Spleen (tissue), 11 donors: ENCODE data around the gene COL25A1. TPM values are rescaled to one million over a fixed set of nuclear protein-coding genes. Genes with fewer than 3 reads are reported as not detected.

Experiments
- DNase-seq: peaks from one replicate; pipeline ENCODE4 v3.0.0-alpha.2; 2020
- H3K27ac ChIP-seq, 8 donors: fragments of 200-600 bp; sonication (generic) in 7 of 8; 1 replicate in 4 of 8; 2 replicates in 4 of 8; pipeline versions ENCODE4 v1.5.0 to v1.8.0; 2016 to 2021; ENCODE audit warnings: inconsistent platforms in 4 of 8, mild to moderate bottlenecking in 4 of 8, moderate library complexity in 1 of 8
- H3K27me3 ChIP-seq, 7 donors: fragments of 200-600 bp; sonication (generic) in 6 of 7; replicated peaks in 1 of 7; 1 replicate in 4 of 7; 2 replicates in 3 of 7; pipeline versions ENCODE4 v1.5.0 to v1.8.0; 2016 to 2021; ENCODE audit warnings: inconsistent platforms in 3 of 7, mild to moderate bottlenecking in 1 of 7
- H3K36me3 ChIP-seq, 6 donors: fragments of 200-600 bp; sonication (generic) in 5 of 6; 1 replicate in 4 of 6; 2 replicates in 2 of 6; pipeline versions ENCODE4 v1.5.0 to v1.8.0; 2016 to 2021; ENCODE audit warnings: inconsistent platforms in 2 of 6
- H3K4me1 ChIP-seq, 6 donors: fragments of 200-600 bp; sonication (generic) in 5 of 6; 1 replicate in 3 of 6; 2 replicates in 3 of 6; pipeline versions ENCODE4 v1.5.0 to v1.8.0; 2016 to 2021; ENCODE audit warnings: inconsistent platforms in 3 of 6
- H3K4me3 ChIP-seq, 8 donors: fragments of 200-600 bp; sonication (generic) in 7 of 8; 1 replicate in 4 of 8; 2 replicates in 4 of 8; pipeline versions ENCODE4 v1.5.0 to v1.8.0; 2016 to 2021; ENCODE audit warnings: inconsistent platforms in 4 of 8, mild to moderate bottlenecking in 4 of 8, moderate library complexity in 2 of 8
- H3K9me3 ChIP-seq, 8 donors: fragments of 200-600 bp; sonication (generic) in 7 of 8; 1 replicate in 4 of 8; 2 replicates in 4 of 8; pipeline versions ENCODE4 v1.5.0 to v1.8.0; 2016 to 2021; ENCODE audit warnings: inconsistent platforms in 4 of 8
- POLR2A ChIP-seq, 3 donors: fragments of 450-650 bp; IDR thresholded peaks; one replicate each; pipeline ENCODE4 v1.5.1; 2017; ENCODE audit warnings: antibody characterized with exemption in 3 of 3, mild to moderate bottlenecking in 1 of 3
- POLR2AphosphoS5 ChIP-seq, 3 donors: sonication (generic); formaldehyde crosslinking; IDR thresholded peaks; one replicate each; pipeline ENCODE4 v1.5.1; 2017; ENCODE audit warnings: antibody characterized with exemption in 3 of 3
- WGBS, 5 donors: extraction: QIAGEN DNeasy Blood & Tissue Kit in 3 of 5; methylation state at CpG; one replicate each; pipeline versions ENCODE4 v1.1.5 to v1.1.7; 2013 to 2018; 5-methylcytosine and 5-hydroxymethylcytosine counted together
- intact Hi-C: fragments of 100-400 bp; cut with DNase I; formaldehyde crosslinking; loops from one replicate; pipeline ENCODE4 v1.15.0; 2023; ENCODE audit warnings: low total_unique reads
- polyA plus RNA-seq, 3 donors: library from polyadenylated mRNA; stranded (reverse); fragments of 200-250 nt; gene quantifications; one replicate each; pipeline ENCODE4 v1.2.1, GENCODE V29; 2013
- total RNA-seq, 7 donors: library from RNA; depleted of rRNA in 3 of 7; stranded (reverse); fragments of >200 nt in 3 of 7; fragmentation: NEBNext Ultra II Directional in 4 of 7; extraction: Animal tissue kit (Norgen Biotek cat#: 25700) in 4 of 7; gene quantifications; one replicate each; pipeline versions ENCODE4 v1.1.0 to v1.2.1, GENCODE V29; 2016 to 2021
- TF ChIP-seq, protein P1 (sequence below), 11 experiments: fragments of 200-600 bp in 7 of 11; fragments of 450-650 bp in 4 of 11; sonication (generic) in 4 of 11; IDR thresholded peaks in 8 of 11; conservative IDR thresholded peaks in 3 of 11; 1 replicate in 7 of 11; 2 replicates in 4 of 11; pipeline versions ENCODE4 v1.4.0 to v1.8.0; 2016 to 2021; ENCODE audit warnings: antibody characterized with exemption in 11 of 11, inconsistent platforms in 4 of 11, mild to moderate bottlenecking in 1 of 11
- donor health status: healthy with polysubstance abuse.
- donor health status: DM: no; HTN: no; CAD: no; lungs with moderate emphysema.
- donor health status: DM: no; HTN: no; CAD: no.
- donor health status: Bipolar disorder and iron deficiency.
- donor health status: healthy.
- donor health status: DM: no; HTN: no; CAD: no.
- donor health status: DM: yes; HTN: yes; CAD: no.

COL25A1 gene
- total and polyA plus RNA-seq, 10 donors = 0.06 to 1.9 (median 0.57) TPM; not detected in 1

- WGBS, 5 donors = 80 to 89% (median 83%) methylated on average over 2 of the region's 2 CpGs
- no peak overlapping the region for H3K27ac ChIP-seq
- TF ChIP-seq POLR2A (IDR thresholded peaks at IDR 0.05) (no peak), POLR2AphosphoS5 (IDR thresholded peaks at IDR 0.05) (no peak)
- TF ChIP-seq, protein P1, sequence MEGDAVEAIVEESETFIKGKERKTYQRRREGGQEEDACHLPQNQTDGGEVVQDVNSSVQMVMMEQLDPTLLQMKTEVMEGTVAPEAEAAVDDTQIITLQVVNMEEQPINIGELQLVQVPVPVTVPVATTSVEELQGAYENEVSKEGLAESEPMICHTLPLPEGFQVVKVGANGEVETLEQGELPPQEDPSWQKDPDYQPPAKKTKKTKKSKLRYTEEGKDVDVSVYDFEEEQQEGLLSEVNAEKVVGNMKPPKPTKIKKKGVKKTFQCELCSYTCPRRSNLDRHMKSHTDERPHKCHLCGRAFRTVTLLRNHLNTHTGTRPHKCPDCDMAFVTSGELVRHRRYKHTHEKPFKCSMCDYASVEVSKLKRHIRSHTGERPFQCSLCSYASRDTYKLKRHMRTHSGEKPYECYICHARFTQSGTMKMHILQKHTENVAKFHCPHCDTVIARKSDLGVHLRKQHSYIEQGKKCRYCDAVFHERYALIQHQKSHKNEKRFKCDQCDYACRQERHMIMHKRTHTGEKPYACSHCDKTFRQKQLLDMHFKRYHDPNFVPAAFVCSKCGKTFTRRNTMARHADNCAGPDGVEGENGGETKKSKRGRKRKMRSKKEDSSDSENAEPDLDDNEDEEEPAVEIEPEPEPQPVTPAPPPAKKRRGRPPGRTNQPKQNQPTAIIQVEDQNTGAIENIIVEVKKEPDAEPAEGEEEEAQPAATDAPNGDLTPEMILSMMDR (IDR thresholded peaks at IDR 0.05 in 8 of 11, conservative IDR thresholded peaks at IDR 0.05 in 3 of 11) = no peak
- no peaks in the 10 kb centered on the region for H3K9me3 ChIP-seq
- intact Hi-C loops = no loop called here
- H3K4me1 ChIP-seq = no peaks in the 10 kb centered on the region
- no peaks in the 10 kb centered on the region for H3K36me3 ChIP-seq
- no peak for DNase-seq
- no peak overlapping the region for H3K4me3 ChIP-seq
- H3K27me3 ChIP-seq = no peaks in the 10 kb centered on the region
Observed at GRCh38 chr4:109215506-109215905, 87.0 kb downstream of the COL25A1 start.

DNA sequence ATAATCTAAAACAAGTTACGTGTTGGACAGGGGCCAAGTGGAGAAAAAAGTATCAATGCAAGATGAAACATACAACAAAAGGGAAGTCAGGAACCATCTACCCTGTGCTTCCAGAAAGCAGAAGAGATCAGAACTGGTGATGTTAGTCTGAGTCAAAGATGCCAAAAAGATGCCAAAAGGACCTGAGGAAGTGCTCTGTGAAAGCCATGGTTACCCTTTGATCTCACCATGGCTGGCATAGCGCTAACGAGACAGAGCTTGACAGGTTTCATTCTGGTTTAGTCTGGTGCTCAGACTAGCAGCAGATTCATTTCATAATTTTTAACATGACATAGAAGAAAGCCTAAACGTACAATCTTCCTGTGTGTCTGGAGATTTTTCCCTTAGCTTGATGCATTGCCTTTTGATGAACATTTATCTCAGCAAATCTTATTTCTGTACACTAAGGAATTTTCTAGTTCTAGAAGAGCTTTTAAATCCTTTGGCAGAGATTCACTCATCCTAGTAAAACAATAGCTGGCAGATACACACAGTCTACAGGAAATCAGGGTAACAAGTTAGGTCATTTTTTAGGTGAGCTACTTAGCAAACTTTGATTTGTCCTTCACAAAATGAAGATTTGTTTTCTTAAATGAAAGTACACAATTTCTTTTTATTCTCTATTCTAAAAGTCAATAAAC is 87.7 kb downstream of the COL25A1 start:
- H3K27me3 ChIP-seq = no peaks in the 10 kb centered on the region
- H3K9me3 ChIP-seq = no peaks in the 10 kb centered on the region
- TF ChIP-seq POLR2AphosphoS5 (IDR thresholded peaks at IDR 0.05) (no peak), POLR2A (IDR thresholded peaks at IDR 0.05) (no peak)
- TF ChIP-seq, protein P1 (IDR thresholded peaks at IDR 0.05 in 8 of 11, conservative IDR thresholded peaks at IDR 0.05 in 3 of 11) = no peak
- H3K4me1 ChIP-seq = no peaks in the 10 kb centered on the region
- intact Hi-C loops = no loop called here
- no peak overlapping the region for H3K27ac ChIP-seq
- 69 to 77% (median 73%) methylated on average over 4 of the region's 4 CpGs for WGBS, 5 donors
- no peaks in the 10 kb centered on the region for H3K36me3 ChIP-seq
- H3K4me3 ChIP-seq = no peak overlapping the region
- DNase-seq = no peak

DNA sequence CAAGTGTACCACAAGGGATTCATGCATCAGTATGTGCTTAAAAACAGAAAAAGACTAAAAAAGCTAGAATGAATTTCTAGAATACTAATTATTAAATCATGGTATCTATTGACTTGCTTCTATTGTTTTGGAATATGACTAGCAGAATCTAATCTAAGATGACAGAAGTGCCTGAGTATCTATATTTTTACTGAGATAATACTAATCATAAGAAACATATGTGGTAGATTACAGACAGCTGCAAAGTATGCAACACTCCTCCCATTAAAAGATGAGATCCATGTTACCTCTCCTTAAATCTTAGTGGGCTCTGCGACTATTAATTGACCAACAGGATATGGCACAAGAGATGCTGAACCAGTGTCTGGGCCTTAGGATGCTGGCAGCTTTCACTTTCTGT is 89.4 kb downstream of the COL25A1 start:
- TF ChIP-seq, protein P1 (IDR thresholded peaks at IDR 0.05 in 8 of 11, conservative IDR thresholded peaks at IDR 0.05 in 3 of 11) = no peak
- TF ChIP-seq POLR2A (IDR thresholded peaks at IDR 0.05) (no peak), POLR2AphosphoS5 (IDR thresholded peaks at IDR 0.05) (no peak)
- DNase-seq = no peak
- 77 to 90% (median 86%) methylated on average over 1 of the region's 1 CpG for WGBS, 5 donors
- intact Hi-C loops = no loop called here
- Histone ChIP-seq H3K27ac (no peak overlapping the region), H3K9me3 (no peaks in the 10 kb centered on the region), H3K27me3 (no peaks in the 10 kb centered on the region), H3K4me1 (no peaks in the 10 kb centered on the region), H3K4me3 (no peak overlapping the region), H3K36me3 (no peaks in the 10 kb centered on the region)

DNA sequence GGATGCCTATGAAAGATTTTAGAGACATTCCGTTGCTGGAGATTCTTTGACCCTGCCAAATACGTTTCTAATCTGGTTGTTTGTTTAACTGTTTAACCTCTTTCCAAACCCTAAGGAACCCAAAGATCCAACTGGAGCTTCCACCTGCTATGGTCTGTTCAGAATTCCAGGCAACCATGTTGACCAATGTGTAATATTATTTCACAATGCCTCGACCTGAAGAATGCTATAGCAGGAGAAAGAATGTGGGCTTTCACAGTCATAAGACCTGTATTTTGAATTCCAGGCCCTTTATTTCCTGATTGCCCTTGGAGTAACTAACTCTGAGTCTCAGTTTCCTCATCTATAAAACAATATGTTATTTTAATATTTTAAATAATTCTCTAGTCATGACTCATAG is 90.8 kb downstream of the COL25A1 start:
- DNase-seq = no peak
- H3K4me3 ChIP-seq = no peak overlapping the region
- no peaks in the 10 kb centered on the region for H3K4me1 ChIP-seq
- H3K27me3 ChIP-seq = no peaks in the 10 kb centered on the region
- WGBS, 5 donors = 50 to 73% (median 65%) methylated on average over 3 of the region's 3 CpGs
- TF ChIP-seq, protein P1 (IDR thresholded peaks at IDR 0.05 in 8 of 11, conservative IDR thresholded peaks at IDR 0.05 in 3 of 11) = no peak
- no peak for TF ChIP-seq POLR2A (IDR thresholded peaks at IDR 0.05)
- TF ChIP-seq POLR2AphosphoS5 (IDR thresholded peaks at IDR 0.05) = no peak
- H3K36me3 ChIP-seq = no peaks in the 10 kb centered on the region
- intact Hi-C loops = no loop called here
- no peak overlapping the region for H3K27ac ChIP-seq
- H3K9me3 ChIP-seq = no peaks in the 10 kb centered on the region
